Neuronal stem cell (in vitro differentiated cells): ENCODE data around the gene TNFRSF4.
A peak's percentile ranks its signal among the peaks of the same experiment; 100 is the strongest.

ENCODE experiments used
- DNase-seq: peaks from one replicate; pipeline ENCODE4 v3.0.0-alpha.2; 2013; ENCODE audit warnings: low spot score
- H2AFZ ChIP-seq: one replicate; pipeline ENCODE4 v1.6.1; 2013; ENCODE audit warnings: mild to moderate bottlenecking, low read length, inconsistent platforms
- H2AK5ac ChIP-seq: 2 replicates; pipeline ENCODE4 v1.6.1; 2013; ENCODE audit warnings: low read depth, mild to moderate bottlenecking, inconsistent platforms, low read length, moderate library complexity, mixed read lengths
- H2BK120ac ChIP-seq: 2 replicates; pipeline ENCODE4 v1.6.1; 2013; ENCODE audit warnings: low read depth, mild to moderate bottlenecking, inconsistent platforms, low read length, moderate library complexity, mixed read lengths
- H2BK12ac ChIP-seq: one replicate; pipeline ENCODE4 v1.6.1; 2013; ENCODE audit warnings: low read length, inconsistent platforms
- H2BK15ac ChIP-seq: 2 replicates; pipeline ENCODE4 v1.6.1; 2013; ENCODE audit warnings: mild to moderate bottlenecking, low read length, inconsistent platforms, mixed read lengths
- H2BK5ac ChIP-seq: one replicate; pipeline ENCODE4 v1.6.1; 2013; ENCODE audit warnings: inconsistent platforms, mild to moderate bottlenecking, low read length, moderate library complexity
- H3K14ac ChIP-seq: one replicate; pipeline ENCODE4 v1.6.1; 2013; ENCODE audit warnings: low read length, inconsistent platforms
- H3K18ac ChIP-seq: 2 replicates; pipeline ENCODE4 v1.6.1; 2013; ENCODE audit warnings: low read length, inconsistent platforms
- H3K23ac ChIP-seq: 2 replicates; pipeline ENCODE4 v1.6.1; 2013; ENCODE audit warnings: low read depth, mild to moderate bottlenecking, mixed read lengths, low read length, inconsistent platforms; ENCODE audit not compliant: poor library complexity
- H3K27ac ChIP-seq: replicated peaks from 3 replicates; pipeline ENCODE4 v1.5.1; 2013; ENCODE audit warnings: low read length, inconsistent platforms
- H3K27me3 ChIP-seq, 3 experiments: 2 replicates each; pipeline ENCODE4 v1.6.1; 2013; ENCODE audit warnings: low read length in 3 of 3, mild to moderate bottlenecking in 2 of 3, inconsistent platforms in 1 of 3, low read depth in 1 of 3, mixed read lengths in 1 of 3, moderate library complexity in 1 of 3; ENCODE audit not compliant: control insufficient read depth in 3 of 3, insufficient read depth in 3 of 3
- H3K36me3 ChIP-seq, 2 donors: replicated peaks in 1 of 2; 2 replicates each; pipeline ENCODE4 v1.6.1; 2013; ENCODE audit warnings: low read length in 2 of 2; ENCODE audit not compliant: control insufficient read depth in 2 of 2, insufficient read depth in 2 of 2
- H3K4ac ChIP-seq: 2 replicates; pipeline ENCODE4 v1.6.1; 2013; ENCODE audit warnings: inconsistent platforms, mild to moderate bottlenecking, low read length, moderate library complexity
- H3K4me1 ChIP-seq, 2 donors: 1 replicate in 1 of 2; 2 replicates in 1 of 2; pipeline ENCODE4 v1.6.1; 2013; ENCODE audit warnings: low read length in 2 of 2, low read depth in 1 of 2; ENCODE audit not compliant: control insufficient read depth in 2 of 2, insufficient read depth in 1 of 2
- H3K4me2 ChIP-seq: one replicate; pipeline ENCODE4 v1.6.1; 2013; ENCODE audit warnings: mild to moderate bottlenecking, low read length, inconsistent platforms; ENCODE audit not compliant: insufficient read depth, poor library complexity, severe bottlenecking
- H3K4me3 ChIP-seq, 2 donors: 2 replicates each; pipeline ENCODE4 v1.5.1; 2013; ENCODE audit warnings: low read length in 2 of 2, mild to moderate bottlenecking in 2 of 2, inconsistent platforms in 1 of 2, moderate library complexity in 1 of 2
- H3K79me1 ChIP-seq: one replicate; pipeline ENCODE4 v1.6.1; 2013; ENCODE audit warnings: low read depth, mild to moderate bottlenecking, inconsistent platforms, low read length, moderate library complexity
- H3K9ac ChIP-seq: one replicate; pipeline ENCODE4 v1.6.1; 2013; ENCODE audit warnings: mild to moderate bottlenecking, low read depth, low read length, inconsistent platforms; ENCODE audit not compliant: poor library complexity
- H3K9me3 ChIP-seq, 2 donors: replicated peaks in 1 of 2; 2 replicates each; pipeline versions ENCODE3 to v1.6.1; 2013; ENCODE audit warnings: low read length in 2 of 2, mild to moderate bottlenecking in 2 of 2, inconsistent platforms in 1 of 2, low read depth in 1 of 2, mixed read lengths in 1 of 2, moderate library complexity in 1 of 2; ENCODE audit not compliant: control insufficient read depth in 2 of 2, insufficient read depth in 1 of 2
- H4K8ac ChIP-seq: one replicate; pipeline ENCODE4 v1.6.1; 2013; ENCODE audit warnings: low read depth, mild to moderate bottlenecking, inconsistent platforms, low read length, moderate library complexity
- H4K91ac ChIP-seq: one replicate; pipeline ENCODE4 v1.6.1; 2013; ENCODE audit warnings: low read length, low read depth, mild to moderate bottlenecking, inconsistent platforms; ENCODE audit not compliant: poor library complexity
- WGBS, 2 donors: extraction: QIAGEN DNeasy Blood & Tissue Kit; methylation state at CpG; one replicate each; pipeline ENCODE4 v1.1.7; 2013; ENCODE audit warnings: missing lambda C conversion rate in 2 of 2, mixed read lengths in 1 of 2; ENCODE audit not compliant: insufficient read length in 2 of 2, insufficient replicate concordance in 1 of 2; ENCODE audit errors: extremely low coverage in 2 of 2; 5-methylcytosine and 5-hydroxymethylcytosine counted together

TNFRSF4 gene

DNA sequence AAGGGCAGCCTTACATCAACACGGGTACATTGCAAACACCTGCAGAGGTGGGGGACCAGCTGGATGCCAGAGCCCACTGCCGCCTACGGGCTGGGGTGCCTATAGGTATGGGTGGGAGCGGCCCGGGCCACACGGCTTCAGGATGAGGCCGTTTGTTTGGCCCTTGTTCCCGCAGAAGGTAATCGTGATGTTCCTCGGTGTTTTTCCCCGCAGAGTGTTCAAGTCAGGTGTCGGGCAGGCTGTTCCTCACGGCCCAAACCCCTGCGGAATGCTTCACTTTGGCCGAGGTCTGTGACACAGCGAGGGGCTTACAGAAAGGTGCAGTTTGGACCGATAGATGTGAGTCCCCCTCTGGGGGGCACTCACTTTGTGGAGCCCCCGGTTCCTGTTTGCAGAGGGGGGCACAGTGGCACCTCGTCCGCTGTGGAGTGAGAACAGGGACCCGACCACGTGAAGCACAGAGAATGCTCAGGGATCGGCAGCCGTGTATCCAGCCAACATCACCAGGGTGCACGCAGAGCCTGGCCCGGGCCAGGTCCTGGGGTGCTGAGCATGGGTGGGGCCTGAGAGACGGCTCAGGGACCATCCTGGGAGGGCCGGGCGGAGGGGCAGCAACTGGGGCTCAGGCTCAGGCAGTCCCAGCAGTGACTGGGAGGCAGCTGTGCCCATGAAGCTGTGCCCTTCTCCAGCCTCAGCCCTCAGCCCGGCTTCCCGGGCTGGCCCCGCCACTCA is 40.7 kb downstream of the TNFRSF4 start:
- WGBS, 2 donors = no CpG with 5 or more reads among the region's 32 CpGs

DNA sequence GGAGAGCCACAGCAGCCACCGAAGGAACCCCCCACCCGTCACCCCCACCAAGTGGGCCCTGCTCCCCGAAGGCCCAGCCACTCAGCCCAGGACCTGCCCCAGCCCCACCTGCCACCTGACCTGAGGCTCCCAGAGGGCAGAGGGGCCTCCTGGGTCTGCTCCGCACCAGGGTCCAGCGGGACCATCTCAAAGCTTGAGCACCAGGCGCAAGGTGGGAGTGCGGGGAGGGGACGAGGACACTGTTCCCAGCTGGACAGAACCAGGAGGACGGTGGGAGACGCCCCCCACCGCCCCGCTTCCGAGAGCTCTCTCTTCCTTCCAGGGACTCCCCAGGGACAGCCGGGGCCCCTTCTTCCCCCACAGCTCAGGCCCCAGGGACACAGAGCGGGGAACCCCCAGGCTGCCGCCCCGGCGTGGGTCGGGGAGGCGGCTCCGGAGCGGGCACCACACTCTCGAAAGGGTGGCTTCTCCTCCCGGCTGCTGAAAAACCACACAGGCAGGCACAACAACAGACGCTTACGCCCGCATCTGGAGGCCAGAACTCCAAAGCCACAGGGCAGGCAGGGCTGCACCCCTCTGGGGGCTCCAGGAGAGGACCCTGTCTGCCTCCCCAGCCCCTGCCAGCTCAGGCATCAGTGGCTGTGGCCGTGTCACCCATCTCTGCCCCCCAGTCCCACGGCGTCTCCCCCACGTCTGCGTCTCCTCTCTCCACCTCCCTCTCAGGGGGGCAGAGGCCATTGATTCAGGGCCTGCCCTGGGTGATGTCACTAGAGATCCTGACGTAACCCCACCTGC is 42.2 kb downstream of the TNFRSF4 start:
- Histone ChIP-seq H3K18ac (peak overlapping the region; percentile 48), H3K36me3 (no peaks in the 10 kb centered on the region), H3K14ac (peak overlapping the region; percentile 71), H2BK15ac (peak overlapping the region; percentile 69), H3K4me3 (no peak overlapping the region), H2AFZ (no peak overlapping the region), H2BK5ac (peak overlapping the region; percentile 39), H2AK5ac (peak overlapping the region; percentile 99), H3K27me3 (peaks cover 0 to 51% (median 7%) of the 10 kb centered on the region in 3 experiments), H4K8ac (peak overlapping the region; percentile 17), H3K79me1 (peaks cover 2% of the 10 kb centered on the region), H3K27ac (no peak overlapping the region), H2BK120ac (peak overlapping the region; percentile 97), H2BK12ac (peak overlapping the region; percentile 94), H3K23ac (peak overlapping the region; percentile 80), H3K4ac (no peak overlapping the region), H3K9me3 (peaks cover 0 to 4% of the 10 kb centered on the region in 2 donors), H3K9ac (no peak overlapping the region), H3K4me2 (no peak overlapping the region), H3K4me1 (peaks cover 17 to 26% of the 10 kb centered on the region in 2 donors), H4K91ac (no peak overlapping the region)
- no CpG with 5 or more reads among the region's 33 CpGs for WGBS, 2 donors
- DNase-seq = no peak

More for the DNA sequence above, 40.7 kb downstream of the TNFRSF4 start:
- Histone ChIP-seq H3K9me3 (peaks cover 0 to 7% of the 10 kb centered on the region in 2 donors), H2BK120ac (no peak overlapping the region), H4K91ac (peak overlapping the region; percentile 53), H2AFZ (peak overlapping the region; percentile 56), H3K18ac (peak overlapping the region; percentile 91), H3K4ac (no peak overlapping the region), H2BK12ac (peak overlapping the region; percentile 94), H2BK15ac (peak overlapping the region; percentile 98), H3K27ac (no peak overlapping the region), H2AK5ac (peak overlapping the region; percentile 96), H3K4me3 (peak overlapping the region in 1 of 2 donors; percentile 33), H2BK5ac (peak overlapping the region; percentile 66), H4K8ac (no peak overlapping the region), H3K27me3 (peaks cover 0 to 61% (median 10%) of the 10 kb centered on the region in 3 experiments), H3K14ac (peak overlapping the region; percentile 82), H3K4me1 (peaks cover 19 to 20% of the 10 kb centered on the region in 2 donors), H3K36me3 (no peaks in the 10 kb centered on the region), H3K4me2 (peak overlapping the region; percentile 64), H3K9ac (no peak overlapping the region), H3K79me1 (peaks cover 2% of the 10 kb centered on the region), H3K23ac (peak overlapping the region; percentile 89)
- DNase-seq = no peak

DNA sequence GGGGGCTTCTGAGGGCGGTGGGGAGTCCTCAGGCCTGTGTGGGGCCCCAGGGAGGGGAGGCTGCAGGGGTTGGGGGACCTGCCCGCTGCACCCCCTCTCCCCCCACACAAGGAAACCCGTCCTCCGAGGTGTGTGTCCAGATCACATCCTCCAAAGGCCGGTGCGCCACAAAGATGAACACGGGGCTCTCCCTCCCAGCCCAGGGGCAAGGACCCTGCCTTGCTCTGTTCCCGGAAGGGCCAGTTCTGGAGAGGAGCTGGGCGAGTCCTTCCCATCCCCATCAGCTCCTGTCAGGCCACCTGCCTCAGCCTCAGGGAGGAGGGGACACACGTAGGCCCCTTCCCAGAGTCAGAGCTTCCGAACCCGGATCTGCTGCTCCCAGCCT is 42.8 kb downstream of the TNFRSF4 start:
- peak overlapping the region; percentile 97 for H2BK120ac ChIP-seq
- H4K91ac ChIP-seq = no peak overlapping the region
- peaks cover 0 to 4% of the 10 kb centered on the region in 2 donors for H3K9me3 ChIP-seq
- H3K4ac ChIP-seq = no peak overlapping the region
- H3K4me2 ChIP-seq = no peak overlapping the region
- H3K79me1 ChIP-seq = peaks cover 2% of the 10 kb centered on the region
- peak overlapping the region; percentile 39 for H2BK5ac ChIP-seq
- H2AK5ac ChIP-seq = peak overlapping the region; percentile 99
- no peak overlapping the region for H2BK12ac ChIP-seq
- H4K8ac ChIP-seq = no peak overlapping the region
- no CpG with 5 or more reads among the region's 12 CpGs for WGBS, 2 donors
- no peaks in the 10 kb centered on the region for H3K36me3 ChIP-seq
- H3K18ac ChIP-seq = peak overlapping the region; percentile 59
- H2BK15ac ChIP-seq = peak overlapping the region; percentile 69
- peak overlapping the region; percentile 4 for H3K9ac ChIP-seq
- H3K27ac ChIP-seq = no peak overlapping the region
- H3K14ac ChIP-seq = no peak overlapping the region
- H3K23ac ChIP-seq = peak overlapping the region; percentile 55
- no peak for DNase-seq
- no peak overlapping the region for H2AFZ ChIP-seq
- H3K4me3 ChIP-seq = no peak overlapping the region
- peaks cover 0 to 45% (median 4%) of the 10 kb centered on the region in 3 experiments for H3K27me3 ChIP-seq
- H3K4me1 ChIP-seq = peaks cover 15 to 31% of the 10 kb centered on the region in 2 donors
